Erythroblast (primary cell): ENCODE data around the gene APOA4.

Experiments used
- GATA1 ChIP-seq: IDR thresholded peaks from 2 replicates; pipeline ENCODE4 v1.6.1; 2011; ENCODE audit warnings: low read depth, mild to moderate bottlenecking, control low read depth, low read length, moderate library complexity
- POLR2A ChIP-seq: IDR thresholded peaks from 2 replicates; pipeline ENCODE4 v1.6.1; 2011; ENCODE audit warnings: mild to moderate bottlenecking, low read length

DNA sequence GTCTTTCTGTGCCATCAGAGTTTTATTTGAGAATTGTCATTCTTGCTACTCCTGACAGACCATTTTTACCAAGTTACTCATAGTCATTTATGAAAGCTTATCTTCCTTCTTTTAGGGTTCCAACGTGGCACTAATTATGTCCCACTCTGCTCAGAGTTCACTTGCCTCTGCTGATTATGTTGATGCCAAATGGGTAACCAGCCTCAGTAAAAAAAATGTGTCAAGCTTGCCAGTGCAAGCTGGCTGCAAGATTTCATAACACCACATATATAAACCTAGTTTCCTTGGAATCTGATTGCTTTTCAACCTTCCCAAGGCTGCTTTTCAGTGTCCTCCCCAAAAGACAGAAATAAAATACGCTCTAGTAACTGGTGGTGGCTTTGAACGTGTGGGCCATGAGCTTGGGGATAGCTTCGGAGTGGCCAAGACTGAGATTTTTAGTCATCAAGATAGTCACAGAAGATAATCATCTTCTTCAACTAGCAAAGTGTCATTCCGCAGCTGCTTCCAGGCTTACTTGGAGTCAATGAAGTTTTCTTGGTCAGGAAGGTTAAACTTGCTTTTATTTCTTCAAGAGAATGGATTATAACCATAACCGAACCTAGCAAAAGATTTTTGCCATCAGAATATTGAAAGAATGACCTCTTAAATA is 43.8 kb upstream of the APOA4 start:
- TF ChIP-seq POLR2A = no peak
- no peak for TF ChIP-seq GATA1
